Small intestine (tissue), 7 donors: ENCODE results near the gene TACSTD2. TPM values are rescaled to one million over a fixed set of nuclear protein-coding genes. Genes with fewer than 3 reads are reported as not detected.
A peak's percentile ranks its signal among the peaks of the same experiment; 100 is the strongest.

Experiments used
- DNase-seq, 2 donors: peaks; one replicate each; pipeline versions ENCODE4 v3.0.0 to v3.0.0-alpha.2; 2013
- FAIRE-seq: peaks from 2 replicates; lab custom pipeline; 2012; peaks lifted over from hg19 to GRCh38; lab: Jason Lieb, UNC
- H3K27ac ChIP-seq, 3 donors: one replicate each; pipeline ENCODE4 v1.5.1; 2013; ENCODE audit warnings: low read length in 2 of 3, mild to moderate bottlenecking in 2 of 3, control low read depth in 1 of 3, inconsistent platforms in 1 of 3, low read depth in 1 of 3, moderate library complexity in 1 of 3
- H3K27me3 ChIP-seq, 3 donors: one replicate each; pipeline ENCODE4 v1.6.1; 2013; ENCODE audit warnings: low read length in 3 of 3, inconsistent platforms in 1 of 3; ENCODE audit not compliant: control insufficient read depth in 3 of 3, insufficient read depth in 3 of 3
- H3K36me3 ChIP-seq, 3 donors: one replicate each; pipeline ENCODE4 v1.6.1; 2013; ENCODE audit warnings: low read length in 3 of 3, inconsistent platforms in 1 of 3, low read depth in 1 of 3, mild to moderate bottlenecking in 1 of 3, moderate library complexity in 1 of 3; ENCODE audit not compliant: control insufficient read depth in 3 of 3, insufficient read depth in 2 of 3
- H3K4me1 ChIP-seq, 3 donors: one replicate each; pipeline ENCODE4 v1.6.1; 2013; ENCODE audit warnings: low read length in 2 of 3, inconsistent platforms in 1 of 3, low read depth in 1 of 3, mild to moderate bottlenecking in 1 of 3, moderate library complexity in 1 of 3; ENCODE audit not compliant: control insufficient read depth in 3 of 3, insufficient read depth in 2 of 3
- H3K4me3 ChIP-seq, 3 donors: one replicate each; pipeline ENCODE4 v1.5.1; 2013; ENCODE audit warnings: low read length in 3 of 3, control low read depth in 1 of 3, inconsistent platforms in 1 of 3, low read depth in 1 of 3, mild to moderate bottlenecking in 1 of 3, moderate library complexity in 1 of 3
- H3K9me3 ChIP-seq, 2 donors: one replicate each; pipeline ENCODE4 v1.6.1; 2013; ENCODE audit warnings: low read depth in 1 of 2, low read length in 1 of 2; ENCODE audit not compliant: control insufficient read depth in 2 of 2, insufficient read depth in 1 of 2
- WGBS, 3 donors: extraction: QIAGEN DNeasy Blood & Tissue Kit; methylation state at CpG; one replicate each; pipeline ENCODE4 v1.1.7; 2013; 5-methylcytosine and 5-hydroxymethylcytosine counted together
- polyA plus RNA-seq, 4 donors: library from polyadenylated mRNA; stranded (reverse) in 3 of 4; unstranded in 1 of 4; fragments of 200-250 nt in 3 of 4; fragments of 120-200 nt in 1 of 4; gene quantifications; one replicate each; pipeline versions ENCODE4 v1.2.1 to v1.2.3, GENCODE V29; 2013
- donor health status: healthy with polysubstance abuse.
- donor health status: control.
- donor health status: control.
- donor health status: Bipolar disorder and iron deficiency.
- donor health status: healthy.

Gene TACSTD2
- polyA plus RNA-seq, 4 donors: 0.89 to 4.9 (median 1.2) TPM

DNA sequence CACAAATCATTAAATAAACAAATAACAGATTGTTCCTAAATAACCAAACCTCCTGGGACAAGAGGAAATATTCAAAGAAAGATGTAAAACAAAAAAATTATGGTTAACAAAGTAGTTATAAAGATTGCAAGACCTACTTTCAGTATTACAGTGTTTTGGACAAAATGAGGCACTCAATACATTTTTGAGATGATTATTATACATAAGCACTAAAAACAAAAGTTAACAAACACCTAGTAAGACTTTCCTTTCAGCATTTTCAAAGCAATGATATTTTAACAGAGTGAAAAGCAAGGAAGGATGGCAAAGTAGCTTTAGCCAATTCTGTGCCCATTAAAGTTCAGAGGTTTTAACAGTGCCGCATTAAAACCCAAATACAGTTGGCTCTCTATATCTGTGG is 47.8 kb downstream of the TACSTD2 start:
- Histone ChIP-seq H3K9me3 (no peaks in the 10 kb centered on the region), H3K27ac (peak overlapping the region in 1 of 3 donors; percentile 40), H3K4me3 (no peak overlapping the region), H3K27me3 (no peaks in the 10 kb centered on the region), H3K36me3 (no peaks in the 10 kb centered on the region), H3K4me1 (peaks cover 0 to 4% (median 0%) of the 10 kb centered on the region in 3 donors)
- DNase-seq: no peak
- FAIRE-seq: no peak
- WGBS, 3 donors: 97 to 98% (median 97%) methylated on average over 1 of the region's 1 CpG

DNA sequence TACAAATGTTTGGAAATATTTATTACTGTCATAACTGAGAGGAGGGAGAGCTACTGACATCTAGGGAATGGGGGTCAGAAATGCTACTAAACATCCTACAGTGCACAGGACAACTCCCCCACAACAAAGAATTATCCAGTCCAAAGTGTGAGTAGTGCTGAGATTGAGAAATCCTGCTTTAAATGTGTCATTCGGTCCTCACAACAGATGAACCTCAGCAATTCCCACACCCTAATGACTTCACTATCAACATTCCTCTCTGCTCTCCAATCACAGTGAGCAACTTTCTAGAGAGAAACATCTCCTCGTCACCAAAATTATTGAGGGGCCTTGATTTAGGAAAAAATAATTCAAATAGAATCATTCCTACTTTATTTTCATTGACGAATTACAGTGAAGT is 48.5 kb downstream of the TACSTD2 start:
- no peaks in the 10 kb centered on the region for H3K27me3 ChIP-seq
- DNase-seq (peak in 1 of 2 donors; percentile 65), FAIRE-seq (no peak)
- no peaks in the 10 kb centered on the region for H3K9me3 ChIP-seq
- H3K4me1 ChIP-seq: peaks cover 0 to 4% (median 0%) of the 10 kb centered on the region in 3 donors
- H3K36me3 ChIP-seq: no peaks in the 10 kb centered on the region
- WGBS, 3 donors: 78 to 84% (median 81%) methylated on average over 3 of the region's 3 CpGs
- peak overlapping the region in 1 of 3 donors; percentile 40 for H3K27ac ChIP-seq
- H3K4me3 ChIP-seq: no peak overlapping the region

Other genes with a start within 250 kb of the TACSTD2 start
- 10 to 100 TPM in 2 of 4 donors, 1 to 10 TPM in 2; 7.3 to 39.9 (median 12.3) TPM for gene OMA1, start 30.5 kb downstream of the TACSTD2 start, polyA plus RNA-seq
- 10 to 100 TPM in 1 of 4 donors, 1 to 10 TPM in 3; 5.1 to 38.1 (median 8.8) TPM for gene MYSM1, start 122.8 kb upstream of the TACSTD2 start, polyA plus RNA-seq
- 100 to 1,000 TPM in 1 of 4 donors, 10 to 100 TPM in 3; 47.4 to 394 (median 66.2) TPM for gene JUN, start 206.8 kb upstream of the TACSTD2 start, polyA plus RNA-seq